NT2/D1 (cell line): Measurements from ENCODE around the gene NSUN3.

ENCODE experiments used
- DNase-seq: peaks from one replicate; pipeline ENCODE4 v3.0.0-alpha.2; 2011; ENCODE audit warnings: low read depth, low spot score
- H3K27me3 ChIP-seq: 2 replicates; pipeline ENCODE4 v1.6.0; 2011; ENCODE audit warnings: mild to moderate bottlenecking; ENCODE audit not compliant: insufficient read length, insufficient read depth
- H3K36me3 ChIP-seq: 2 replicates; pipeline ENCODE4 v1.6.1; 2011; ENCODE audit warnings: mild to moderate bottlenecking, low read length, mixed read lengths; ENCODE audit not compliant: insufficient read depth, insufficient read length
- H3K4me1 ChIP-seq: 2 replicates; pipeline ENCODE4 v1.5.1; 2011; ENCODE audit not compliant: insufficient read depth, insufficient read length
- H3K4me3 ChIP-seq: 2 replicates; pipeline ENCODE4 v1.5.1; 2011; ENCODE audit warnings: low read depth; ENCODE audit not compliant: insufficient read length
- H3K9ac ChIP-seq: 2 replicates; pipeline ENCODE4 v1.6.0; 2011; ENCODE audit warnings: low read depth; ENCODE audit not compliant: insufficient read length
- H3K9me3 ChIP-seq: 2 replicates; pipeline ENCODE4 v1.5.1; 2011; ENCODE audit warnings: mild to moderate bottlenecking, low read length; ENCODE audit not compliant: insufficient read depth
- SUZ12 ChIP-seq: IDR thresholded peaks from 2 replicates; pipeline ENCODE4 v1.6.1; 2011; ENCODE audit not compliant: insufficient read length, insufficient read depth; ENCODE audit errors: extremely low read depth
- YY1 ChIP-seq: IDR thresholded peaks from 2 replicates; pipeline ENCODE4 v1.6.1; 2011; ENCODE audit not compliant: insufficient read length, insufficient read depth
- ZNF274 ChIP-seq: IDR thresholded peaks from 2 replicates; pipeline ENCODE4 v1.6.1; 2011; ENCODE audit warnings: mild to moderate bottlenecking, low read depth, low read length

Gene NSUN3

DNA sequence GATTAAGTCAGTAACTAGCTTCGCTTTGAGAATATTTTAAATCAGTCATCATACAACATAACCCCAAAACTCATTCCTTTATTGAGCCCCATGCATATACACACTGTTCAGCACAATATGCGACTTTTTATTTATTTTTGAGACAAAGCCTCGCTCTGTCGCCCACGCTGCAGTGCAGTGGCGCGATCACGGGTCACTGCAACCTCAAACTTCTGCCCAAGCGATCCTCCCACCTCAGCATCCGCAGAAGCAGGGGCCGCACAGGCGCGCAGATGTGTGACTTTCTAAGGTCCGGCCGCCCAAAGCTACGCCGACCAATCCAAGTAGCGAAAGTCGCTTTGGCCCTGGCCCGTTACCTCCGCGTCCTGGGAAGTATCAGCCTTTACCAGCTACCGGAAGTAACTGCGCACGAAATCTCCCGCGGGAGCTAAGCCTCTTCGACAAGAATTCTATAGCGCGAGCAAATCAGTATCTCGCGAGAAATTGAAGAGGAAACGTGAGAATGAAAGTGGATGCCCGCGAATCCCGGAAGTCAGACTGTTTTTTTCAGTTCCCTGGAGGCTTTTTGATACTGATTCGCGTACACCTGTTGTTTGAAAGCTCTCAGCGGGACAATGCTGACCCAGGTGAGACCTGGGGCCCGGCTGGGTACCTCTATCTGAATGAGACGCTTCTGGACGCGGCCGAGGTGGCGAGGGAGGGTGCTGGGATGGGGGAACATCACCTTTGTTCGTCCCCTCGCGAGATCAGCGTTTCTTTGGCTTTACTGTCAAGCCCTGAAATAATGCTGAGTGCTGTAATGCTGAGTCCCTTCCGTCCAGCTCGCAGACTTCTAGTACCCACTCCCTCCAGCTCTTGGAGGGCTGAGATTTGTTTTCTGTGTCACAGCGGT is at the start of gene NSUN3, which contains the start of gene DHFR2:
NSUN3 (plus strand) TSS at position 549 of the 892 bp plus-strand sequence; CDS start at position 615, 66 bp downstream.
DHFR2 (minus strand) TSS at position 404 of the 892 bp plus-strand sequence. CDS start 1,405 bp downstream, outside the sequence.
- Histone ChIP-seq H3K4me3 (peak within 1 kb of the TSS; percentile 66), H3K9me3 (no peaks in the 10 kb centered on the region), H3K9ac (peak within 1 kb of the TSS; percentile 80), H3K27me3 (no peaks in the 10 kb centered on the region), H3K36me3 (peaks cover 23% of the 10 kb centered on the region), H3K4me1 (no peaks in the 10 kb centered on the region)
- peak; percentile 96 for DNase-seq
- TF ChIP-seq ZNF274 = no peak
- no peak for TF ChIP-seq YY1
- TF ChIP-seq SUZ12 = no peak

GRCh38 chr3:94015025-94015424 is 47.8 kb upstream of the NSUN3 start:
- H3K4me1 ChIP-seq = no peaks in the 10 kb centered on the region
- H3K4me3 ChIP-seq = no peak overlapping the region
- H3K36me3 ChIP-seq = no peaks in the 10 kb centered on the region
- no peaks in the 10 kb centered on the region for H3K9me3 ChIP-seq
- H3K27me3 ChIP-seq = no peaks in the 10 kb centered on the region
- H3K9ac ChIP-seq = no peak overlapping the region
- no peak for TF ChIP-seq SUZ12
- no peak for TF ChIP-seq YY1
- no peak for TF ChIP-seq ZNF274
- DNase-seq = no peak

- no peak overlapping the region for H3K4me3 ChIP-seq
- H3K36me3 ChIP-seq = no peaks in the 10 kb centered on the region
- TF ChIP-seq ZNF274 (no peak), YY1 (no peak), SUZ12 (no peak)
- no peak overlapping the region for H3K9ac ChIP-seq
- no peaks in the 10 kb centered on the region for H3K9me3 ChIP-seq
- H3K4me1 ChIP-seq = no peaks in the 10 kb centered on the region
- no peak for DNase-seq
- no peaks in the 10 kb centered on the region for H3K27me3 ChIP-seq
Measured at GRCh38 chr3:94019659-94020058, 43.2 kb upstream of the NSUN3 start.

DNA sequence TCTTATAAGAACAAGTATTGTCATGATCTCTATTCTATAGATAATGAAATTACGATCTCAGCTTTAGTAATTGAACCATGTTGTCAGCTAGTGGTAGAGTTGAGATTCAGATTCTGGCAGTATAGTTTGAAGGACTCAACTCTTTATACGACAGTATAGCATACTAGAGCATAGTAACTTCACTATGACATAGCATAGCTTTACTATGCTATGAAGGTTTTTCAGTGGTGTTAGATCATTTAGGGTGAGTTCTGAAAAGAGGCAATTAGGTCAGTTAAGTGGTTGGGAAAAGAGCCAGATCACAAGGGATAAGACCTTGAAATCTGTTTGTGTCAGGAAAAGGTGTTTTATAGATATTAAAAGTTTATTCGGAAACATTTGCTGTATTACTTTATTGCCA is 42.6 kb upstream of the NSUN3 start:
- no peak overlapping the region for H3K9ac ChIP-seq
- no peaks in the 10 kb centered on the region for H3K4me1 ChIP-seq
- H3K36me3 ChIP-seq = no peaks in the 10 kb centered on the region
- H3K4me3 ChIP-seq = no peak overlapping the region
- TF ChIP-seq SUZ12 (no peak), ZNF274 (no peak), YY1 (no peak)
- no peak for DNase-seq
- no peaks in the 10 kb centered on the region for H3K27me3 ChIP-seq
- no peaks in the 10 kb centered on the region for H3K9me3 ChIP-seq

- TF ChIP-seq ZNF274 (no peak), YY1 (no peak), SUZ12 (no peak)
- no peak overlapping the region for H3K9ac ChIP-seq
- DNase-seq = no peak
- no peaks in the 10 kb centered on the region for H3K27me3 ChIP-seq
- no peaks in the 10 kb centered on the region for H3K9me3 ChIP-seq
- H3K36me3 ChIP-seq = no peaks in the 10 kb centered on the region
- H3K4me1 ChIP-seq = no peaks in the 10 kb centered on the region
- H3K4me3 ChIP-seq = no peak overlapping the region
Measured at GRCh38 chr3:94024385-94024784, 38.5 kb upstream of the NSUN3 start.

DNA sequence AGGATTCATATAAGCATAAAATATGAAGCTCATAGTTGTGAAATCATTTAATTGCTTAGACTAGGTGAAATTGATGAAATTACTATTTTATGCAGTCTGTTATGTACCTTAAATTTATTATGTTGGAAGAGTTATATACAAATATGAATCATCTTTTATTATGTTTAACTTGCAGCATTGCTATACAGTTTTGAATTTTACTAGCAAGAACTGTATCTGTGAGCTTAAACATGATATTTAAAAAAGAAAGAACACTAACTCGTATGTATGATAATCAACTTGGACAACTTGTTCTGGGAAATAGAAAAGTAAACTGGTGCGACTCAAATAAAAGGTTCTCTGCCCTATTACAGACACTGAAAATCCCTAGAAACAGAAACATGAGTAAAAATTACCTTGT is 36.2 kb upstream of the NSUN3 start:
- Histone ChIP-seq H3K4me1 (no peaks in the 10 kb centered on the region), H3K27me3 (no peaks in the 10 kb centered on the region), H3K4me3 (no peak overlapping the region), H3K36me3 (no peaks in the 10 kb centered on the region), H3K9me3 (no peaks in the 10 kb centered on the region), H3K9ac (no peak overlapping the region)
- TF ChIP-seq SUZ12 (no peak), ZNF274 (no peak)
- no peak for DNase-seq

- no peak within 1 kb of the TSS for H3K4me3 ChIP-seq
- no peaks in the 10 kb centered on the region for H3K4me1 ChIP-seq
- no peak for DNase-seq
- H3K36me3 ChIP-seq = no peaks in the 10 kb centered on the region
- H3K27me3 ChIP-seq = no peaks in the 10 kb centered on the region
- TF ChIP-seq ZNF274 = no peak
- TF ChIP-seq SUZ12 = no peak
- no peak for TF ChIP-seq YY1
- H3K9me3 ChIP-seq = no peaks in the 10 kb centered on the region
- no peak within 1 kb of the TSS for H3K9ac ChIP-seq
Measured at GRCh38 chr3:94028093-94028837, 34.6 kb upstream of the NSUN3 start, which contains the start of gene STX19. Gene STX19, minus strand, starts transcription at chr3:94028597. Its CDS starts 13,328 bp downstream, at chr3:94015269.
